Measurements from ENCODE around the gene PIGB. TPM values are rescaled to one million over a fixed set of nuclear protein-coding genes. Genes with fewer than 3 reads are reported as not detected.
"Not testable (repeated sequence)": the region's sequence is repeated elsewhere in the genome, so short reads cannot be mapped to it uniquely, and the experiment has no call there.

PIGB gene
- total RNA-seq, 1 experiment from 2014 or later: 15.1 TPM

DNA sequence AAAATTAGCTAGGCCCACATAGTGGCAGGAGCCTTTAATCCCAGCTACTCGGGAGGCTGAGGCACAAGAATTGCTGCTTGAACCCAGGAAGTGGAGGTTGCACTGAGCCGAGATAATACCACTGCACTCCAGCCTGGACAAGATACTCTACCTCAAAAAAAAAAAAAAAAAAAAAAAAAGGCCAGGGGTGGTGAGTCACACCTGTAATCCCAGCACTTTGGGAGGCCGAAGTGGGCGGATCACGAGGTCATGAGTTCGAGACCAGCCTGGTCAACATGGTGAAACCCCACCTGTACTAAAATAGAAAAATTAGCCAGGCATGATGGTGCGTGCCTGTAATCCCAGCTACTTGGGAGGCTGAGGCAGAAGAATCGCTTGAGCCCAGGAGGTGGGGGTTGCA is 81.0 kb downstream of the PIGB start:
- H3K27ac ChIP-seq (ENCODE audit: low read depth, low read length); H3K9ac ChIP-seq (ENCODE audit: low read length); RAD21 ChIA-PET (ENCODE audit: low non-redundant PET in 1 of 2, low total read pairs in 2 of 2, uncharacterized antibody in 2 of 2, unreplicated experiment in 2 of 2); POLR2A ChIA-PET; H3K27me3 ChIP-seq (ENCODE audit: insufficient read depth, low read length); H3K4me1 ChIP-seq (ENCODE audit: control insufficient read depth in 1 of 2, insufficient read depth in 2 of 2, low read length in 2 of 2); H3K79me2 ChIP-seq (ENCODE audit: insufficient read depth, low read length); H4K20me1 ChIP-seq (ENCODE audit: insufficient read depth); H3K4me2 ChIP-seq (ENCODE audit: low read length); BruUV-seq (replicated peaks); H3K36me3 ChIP-seq (ENCODE audit: control insufficient read depth in 1 of 2, insufficient read depth in 2 of 2, low read length in 2 of 2); intact Hi-C loops (cut with micrococcal nuclease); DNase-seq (ENCODE audit: low read depth, low spot score); H3K4me3 ChIP-seq (replicated peaks in 1 of 2; ENCODE audit: low read depth in 1 of 2, low read length in 2 of 2); ATAC-seq; H3K9me2 ChIP-seq (ENCODE audit: insufficient read depth); H3K9me3 ChIP-seq (ENCODE audit: control insufficient read depth in 1 of 2, insufficient read depth in 1 of 2, low read depth in 1 of 2, low read length in 2 of 2); H2AFZ ChIP-seq (ENCODE audit: low read depth, low read length, poor library complexity, severe bottlenecking); CTCF ChIA-PET: not testable (repeated sequence)

DNA sequence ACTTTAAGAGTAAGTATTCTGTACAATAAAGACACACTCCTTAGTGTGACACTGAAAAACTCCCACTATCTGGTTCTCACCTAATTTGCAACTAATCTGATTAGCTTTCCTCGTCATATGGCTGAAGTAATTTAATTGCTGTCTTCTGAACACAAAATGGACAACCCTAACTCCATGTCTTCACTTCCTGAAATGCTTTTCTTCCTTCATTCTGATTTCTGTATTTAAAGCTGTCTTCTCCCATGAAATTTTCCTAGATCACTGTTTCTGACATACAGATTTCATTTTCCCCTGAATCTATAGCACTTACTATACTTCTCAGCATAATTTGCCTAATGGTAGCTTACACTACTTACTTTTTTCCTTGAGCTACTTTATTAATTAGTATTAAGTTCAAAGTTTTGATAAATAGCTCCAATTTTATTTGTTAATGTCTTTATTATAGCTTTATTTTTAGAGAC is 82.8 kb downstream of the PIGB start:
- no peaks in the 10 kb centered on the region for H3K79me2 ChIP-seq (ENCODE audit: insufficient read depth, low read length)
- intact Hi-C loops (cut with micrococcal nuclease): no loop called here
- ChIA-PET POLR2A (interaction anchor here (1.6 kb wide), 1 partner anchor 83 kb away, joined by 5 read pairs; the partner anchor contains the start of genes PIGB and PIGBOS1), CTCF (no interaction called here), RAD21 (ENCODE audit: low non-redundant PET in 1 of 2, low total read pairs in 2 of 2, uncharacterized antibody in 2 of 2, unreplicated experiment in 2 of 2) (no interaction called here)
- no peaks in the 10 kb centered on the region for H3K9me2 ChIP-seq (ENCODE audit: insufficient read depth)
- H3K9ac ChIP-seq (ENCODE audit: low read length): no peak overlapping the region
- TF ChIP-seq, protein P1, sequence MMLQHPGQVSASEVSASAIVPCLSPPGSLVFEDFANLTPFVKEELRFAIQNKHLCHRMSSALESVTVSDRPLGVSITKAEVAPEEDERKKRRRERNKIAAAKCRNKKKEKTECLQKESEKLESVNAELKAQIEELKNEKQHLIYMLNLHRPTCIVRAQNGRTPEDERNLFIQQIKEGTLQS (IDR thresholded peaks at IDR 0.05): no peak
- no peak for TF ChIP-seq SP1 (IDR thresholded peaks at IDR 0.05; ENCODE audit: low read depth)
- no peak for TF ChIP-seq SRF (IDR thresholded peaks at IDR 0.05; ENCODE audit: low read depth)
- no peak for TF ChIP-seq EZH2 (IDR thresholded peaks at IDR 0.05)
- no peak for TF ChIP-seq EGR1 (IDR thresholded peaks at IDR 0.05; ENCODE audit: low read depth)
- no peak for TF ChIP-seq POLR2AphosphoS5 (IDR thresholded peaks at IDR 0.05; ENCODE audit: low read depth, low read length)
- TF ChIP-seq FOSL1 (IDR thresholded peaks at IDR 0.05; ENCODE audit: low read depth): no peak
- no peak for TF ChIP-seq TCF7L2 (IDR thresholded peaks at IDR 0.05; ENCODE audit: borderline replicate concordance, extremely low read depth, insufficient read depth, insufficient read length)
- no peak for TF ChIP-seq RAD21 (IDR thresholded peaks at IDR 0.05; ENCODE audit: low read depth)
- TF ChIP-seq POLR2A (IDR thresholded peaks at IDR 0.05; ENCODE audit: borderline replicate concordance, extremely low read depth, insufficient read depth, insufficient read length): no peak
- TF ChIP-seq, protein P2, sequence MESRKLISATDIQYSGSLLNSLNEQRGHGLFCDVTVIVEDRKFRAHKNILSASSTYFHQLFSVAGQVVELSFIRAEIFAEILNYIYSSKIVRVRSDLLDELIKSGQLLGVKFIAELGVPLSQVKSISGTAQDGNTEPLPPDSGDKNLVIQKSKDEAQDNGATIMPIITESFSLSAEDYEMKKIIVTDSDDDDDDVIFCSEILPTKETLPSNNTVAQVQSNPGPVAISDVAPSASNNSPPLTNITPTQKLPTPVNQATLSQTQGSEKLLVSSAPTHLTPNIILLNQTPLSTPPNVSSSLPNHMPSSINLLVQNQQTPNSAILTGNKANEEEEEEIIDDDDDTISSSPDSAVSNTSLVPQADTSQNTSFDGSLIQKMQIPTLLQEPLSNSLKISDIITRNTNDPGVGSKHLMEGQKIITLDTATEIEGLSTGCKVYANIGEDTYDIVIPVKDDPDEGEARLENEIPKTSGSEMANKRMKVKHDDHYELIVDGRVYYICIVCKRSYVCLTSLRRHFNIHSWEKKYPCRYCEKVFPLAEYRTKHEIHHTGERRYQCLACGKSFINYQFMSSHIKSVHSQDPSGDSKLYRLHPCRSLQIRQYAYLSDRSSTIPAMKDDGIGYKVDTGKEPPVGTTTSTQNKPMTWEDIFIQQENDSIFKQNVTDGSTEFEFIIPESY (IDR thresholded peaks at IDR 0.05; ENCODE audit: extremely low read depth, insufficient replicate concordance, low read length): no peak
- TF ChIP-seq YY1 (IDR thresholded peaks at IDR 0.05; ENCODE audit: extremely low read depth, insufficient replicate concordance, low read depth, low read length): no peak
- TF ChIP-seq ZFX (IDR thresholded peaks at IDR 0.05): no peak
- TF ChIP-seq, protein P3, sequence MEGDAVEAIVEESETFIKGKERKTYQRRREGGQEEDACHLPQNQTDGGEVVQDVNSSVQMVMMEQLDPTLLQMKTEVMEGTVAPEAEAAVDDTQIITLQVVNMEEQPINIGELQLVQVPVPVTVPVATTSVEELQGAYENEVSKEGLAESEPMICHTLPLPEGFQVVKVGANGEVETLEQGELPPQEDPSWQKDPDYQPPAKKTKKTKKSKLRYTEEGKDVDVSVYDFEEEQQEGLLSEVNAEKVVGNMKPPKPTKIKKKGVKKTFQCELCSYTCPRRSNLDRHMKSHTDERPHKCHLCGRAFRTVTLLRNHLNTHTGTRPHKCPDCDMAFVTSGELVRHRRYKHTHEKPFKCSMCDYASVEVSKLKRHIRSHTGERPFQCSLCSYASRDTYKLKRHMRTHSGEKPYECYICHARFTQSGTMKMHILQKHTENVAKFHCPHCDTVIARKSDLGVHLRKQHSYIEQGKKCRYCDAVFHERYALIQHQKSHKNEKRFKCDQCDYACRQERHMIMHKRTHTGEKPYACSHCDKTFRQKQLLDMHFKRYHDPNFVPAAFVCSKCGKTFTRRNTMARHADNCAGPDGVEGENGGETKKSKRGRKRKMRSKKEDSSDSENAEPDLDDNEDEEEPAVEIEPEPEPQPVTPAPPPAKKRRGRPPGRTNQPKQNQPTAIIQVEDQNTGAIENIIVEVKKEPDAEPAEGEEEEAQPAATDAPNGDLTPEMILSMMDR (IDR thresholded peaks at IDR 0.05 in 2 of 3, conservative IDR thresholded peaks at IDR 0.05 in 1 of 3; ENCODE audit: borderline replicate concordance in 1 of 3, insufficient read depth in 1 of 3, low read depth in 2 of 3, low read length in 2 of 3): no peak
- no peak for DNase-seq (ENCODE audit: low read depth, low spot score)
- no peak overlapping the region for H3K27ac ChIP-seq (ENCODE audit: low read depth, low read length)
- H2AFZ ChIP-seq (ENCODE audit: low read depth, low read length, poor library complexity, severe bottlenecking): no peak overlapping the region
- no peak overlapping the region for H3K4me3 ChIP-seq (replicated peaks in 1 of 2; ENCODE audit: low read depth in 1 of 2, low read length in 2 of 2)
- no peak overlapping the region for H3K4me2 ChIP-seq (ENCODE audit: low read length)
- BruUV-seq (replicated peaks): no TSS peak
- H4K20me1 ChIP-seq (ENCODE audit: insufficient read depth): no peaks in the 10 kb centered on the region
- no peaks in the 10 kb centered on the region for H3K9me3 ChIP-seq (ENCODE audit: control insufficient read depth in 1 of 2, insufficient read depth in 1 of 2, low read depth in 1 of 2, low read length in 2 of 2)
- no peaks in the 10 kb centered on the region for H3K27me3 ChIP-seq (ENCODE audit: insufficient read depth, low read length)
- ATAC-seq: no peak
- H3K4me1 ChIP-seq (ENCODE audit: control insufficient read depth in 1 of 2, insufficient read depth in 2 of 2, low read length in 2 of 2): no peaks in the 10 kb centered on the region
- no peaks in the 10 kb centered on the region for H3K36me3 ChIP-seq (ENCODE audit: control insufficient read depth in 1 of 2, insufficient read depth in 2 of 2, low read length in 2 of 2)

Measured in HCT116 (cell line).